Aorta (tissue), 5 donors: ENCODE results near the gene RXRA. TPM values are rescaled to one million over a fixed set of nuclear protein-coding genes. Genes with fewer than 3 reads are reported as not detected.

Experiments
- ATAC-seq: fragments of 200-7000 bp; cut with Tn5 transposase; one replicate; pipeline ENCODE4 v1.9.1; 2022; ENCODE audit warnings: moderate library complexity; ENCODE audit not compliant: low FRiP score
- DNase-seq, 2 donors: peaks; one replicate each; pipeline ENCODE4 v3.0.0-alpha.2; 2020
- H3K27ac ChIP-seq, 2 donors: one replicate each; pipeline ENCODE4 v1.5.1; 2013; ENCODE audit warnings: low read length in 2 of 2, mild to moderate bottlenecking in 2 of 2, moderate library complexity in 2 of 2, control low read depth in 1 of 2, inconsistent platforms in 1 of 2, low read depth in 1 of 2
- H3K27me3 ChIP-seq, 2 donors: one replicate each; pipeline ENCODE4 v1.6.1; 2013; ENCODE audit warnings: control low read depth in 1 of 2, low read length in 1 of 2, mild to moderate bottlenecking in 1 of 2, moderate library complexity in 1 of 2; ENCODE audit not compliant: insufficient read depth in 2 of 2, control insufficient read depth in 1 of 2
- H3K36me3 ChIP-seq, 2 donors: one replicate each; pipeline ENCODE4 v1.6.1; 2013; ENCODE audit warnings: control low read depth in 1 of 2, low read length in 1 of 2, mild to moderate bottlenecking in 1 of 2; ENCODE audit not compliant: insufficient read depth in 2 of 2, control insufficient read depth in 1 of 2
- H3K4me1 ChIP-seq, 2 donors: one replicate each; pipeline ENCODE4 v1.6.1; 2013; ENCODE audit warnings: low read length in 2 of 2, control low read depth in 1 of 2, mild to moderate bottlenecking in 1 of 2, moderate library complexity in 1 of 2; ENCODE audit not compliant: insufficient read depth in 2 of 2, control insufficient read depth in 1 of 2
- H3K4me3 ChIP-seq, 2 donors: one replicate each; pipeline ENCODE4 v1.5.1; 2013; ENCODE audit warnings: low read length in 2 of 2, control low read depth in 1 of 2, mild to moderate bottlenecking in 1 of 2
- H3K9me3 ChIP-seq: one replicate; pipeline ENCODE4 v1.6.1; 2013; ENCODE audit warnings: mild to moderate bottlenecking, low read length; ENCODE audit not compliant: control insufficient read depth
- WGBS, 2 donors: extraction: QIAGEN DNeasy Blood & Tissue Kit; methylation state at CpG; one replicate each; pipeline ENCODE4 v1.1.7; 2013; 5-methylcytosine and 5-hydroxymethylcytosine counted together
- intact Hi-C, 2 donors: fragments of 100-400 bp; cut with DNase I; formaldehyde crosslinking; loops; one replicate each; pipeline versions ENCODE4 v1.14.2 to v1.15.0; 2022
- polyA plus RNA-seq, 2 donors: library from polyadenylated mRNA; stranded (reverse); fragments of 200-250 nt; gene quantifications; one replicate each; pipeline ENCODE4 v1.2.3, GENCODE V29; 2013
- total RNA-seq, 2 donors: library from RNA; stranded (reverse); fragmentation: NEBNext Ultra II Directional; extraction: Animal tissue kit (Norgen Biotek cat#: 25700); gene quantifications; one replicate each; pipeline ENCODE4 v1.2.1, GENCODE V29; 2021
- donor health status: healthy with polysubstance abuse.
- donor health status: Bipolar disorder and iron deficiency.
- donor health status: DM: no; HTN: no; CAD: no.
- donor health status: DM: no; HTN: no; CAD: no.
- donor health status: DM: yes; HTN: yes; CAD: no.

The RXRA gene
- total and polyA plus RNA-seq, 4 donors, result 17.7 to 67.8 (median 32.7) TPM

- H3K36me3 ChIP-seq, result no peaks in the 10 kb centered on the region
- H3K27ac ChIP-seq, result no peak overlapping the region
- ATAC-seq (no peak), DNase-seq (no peak)
- 93 to 94% methylated on average over 16 of the region's 16 CpGs for WGBS, 2 donors
- H3K4me1 ChIP-seq, result peaks cover 0 to 8% of the 10 kb centered on the region in 2 donors
- no peaks in the 10 kb centered on the region for H3K9me3 ChIP-seq
- no peaks in the 10 kb centered on the region for H3K27me3 ChIP-seq
- no peak overlapping the region for H3K4me3 ChIP-seq
- intact Hi-C loops, result loop anchor here in 1 of 2 donors (5.0 to 10.0 kb wide), 3 partner anchors 36 to 71 kb away; partner anchors contain the start of gene RXRA
Observed at GRCh38 chr9:134363450-134363849, 37.2 kb downstream of the RXRA start.

- WGBS, 2 donors, result 86 to 88% methylated on average over 13 of the region's 13 CpGs
- DNase-seq, result no peak
- Histone ChIP-seq H3K27ac (no peak overlapping the region), H3K9me3 (no peaks in the 10 kb centered on the region), H3K4me1 (peaks cover 0 to 8% of the 10 kb centered on the region in 2 donors), H3K27me3 (no peaks in the 10 kb centered on the region), H3K4me3 (no peak overlapping the region), H3K36me3 (no peaks in the 10 kb centered on the region)
- intact Hi-C loops, result loop anchor here (5.0 to 10.0 kb wide), 3 partner anchors 37 to 70 kb away; partner anchors contain the start of gene RXRA (in 2 of the 2)
- no peak for ATAC-seq
Observed at GRCh38 chr9:134364391-134365114, 38.3 kb downstream of the RXRA start.

- Histone ChIP-seq H3K4me3 (no peak overlapping the region), H3K27ac (no peak overlapping the region), H3K4me1 (peaks cover 0 to 4% of the 10 kb centered on the region in 2 donors), H3K9me3 (no peaks in the 10 kb centered on the region), H3K36me3 (no peaks in the 10 kb centered on the region), H3K27me3 (no peaks in the 10 kb centered on the region)
- intact Hi-C loops, result loop anchor here (5.0 to 10.0 kb wide), 2 partner anchors 38 to 70 kb away; partner anchors contain the start of gene RXRA (in 1 of the 2)
- ATAC-seq, result no peak
- WGBS, 2 donors, result 92% methylated on average over 21 of the region's 21 CpGs
- no peak for DNase-seq
Observed at GRCh38 chr9:134365115-134365596, 38.9 kb downstream of the RXRA start.

- Histone ChIP-seq H3K27ac (peak overlapping the region in 1 of 2 donors; percentile 2), H3K4me1 (no peaks in the 10 kb centered on the region), H3K4me3 (no peak overlapping the region), H3K36me3 (no peaks in the 10 kb centered on the region), H3K9me3 (no peaks in the 10 kb centered on the region), H3K27me3 (no peaks in the 10 kb centered on the region)
- WGBS, 2 donors, result 18 to 19% methylated on average over 12 to 14 of the region's 14 CpGs
- intact Hi-C loops, result loop anchor here (5.0 to 10.0 kb wide), 2 partner anchors 39 to 69 kb away; partner anchors contain the start of gene RXRA (in 1 of the 2)
- DNase-seq, result peak in 1 of 2 donors; percentile 65
- peak; percentile 31 for ATAC-seq
Observed at GRCh38 chr9:134365791-134366222, 39.6 kb downstream of the RXRA start.

- Histone ChIP-seq H3K9me3 (no peaks in the 10 kb centered on the region), H3K36me3 (no peaks in the 10 kb centered on the region), H3K27me3 (no peaks in the 10 kb centered on the region), H3K4me3 (no peak overlapping the region), H3K4me1 (no peaks in the 10 kb centered on the region), H3K27ac (peak overlapping the region in 1 of 2 donors; percentile 2)
- ATAC-seq (peak; percentile 84), DNase-seq (peak; percentile 94 to 95)
- WGBS, 2 donors, result 24% methylated on average over 23 to 25 of the region's 25 CpGs
- intact Hi-C loops, result loop anchor here (5.0 to 10.0 kb wide), 2 partner anchors 39 to 68 kb away; partner anchors contain the start of gene RXRA (in 1 of the 2)
Observed at GRCh38 chr9:134366223-134367031, 40.2 kb downstream of the RXRA start.

- no peaks in the 10 kb centered on the region for H3K4me1 ChIP-seq
- no peaks in the 10 kb centered on the region for H3K27me3 ChIP-seq
- H3K4me3 ChIP-seq, result no peak overlapping the region
- no peaks in the 10 kb centered on the region for H3K9me3 ChIP-seq
- WGBS, 2 donors, result 92 to 96% methylated on average over 12 of the region's 12 CpGs
- no peaks in the 10 kb centered on the region for H3K36me3 ChIP-seq
- intact Hi-C loops, result loop anchor here (5.0 to 10.0 kb wide), 2 partner anchors 40 to 68 kb away; partner anchors contain the start of gene RXRA (in 1 of the 2)
- DNase-seq (no peak), ATAC-seq (no peak)
- H3K27ac ChIP-seq, result no peak overlapping the region
Observed at GRCh38 chr9:134367061-134367460, 40.8 kb downstream of the RXRA start.

- no peaks in the 10 kb centered on the region for H3K4me1 ChIP-seq
- intact Hi-C loops, result loop anchor here (5.0 to 10.0 kb wide), 2 partner anchors 41 to 67 kb away; partner anchors contain the start of gene RXRA (in 1 of the 2)
Observed at GRCh38 chr9:134367791-134368490, 41.7 kb downstream of the RXRA start.

GRCh38 chr9:134368571-134368970, 42.3 kb downstream of the RXRA start:
- no peaks in the 10 kb centered on the region for H3K4me1 ChIP-seq
- ATAC-seq, result no peak
- H3K27ac ChIP-seq, result no peak overlapping the region

More at GRCh38 chr9:134367791-134368490, 41.7 kb downstream of the RXRA start:
- no peak for ATAC-seq
- no peak overlapping the region for H3K4me3 ChIP-seq
- H3K27ac ChIP-seq, result no peak overlapping the region
- no peak for DNase-seq
- no peaks in the 10 kb centered on the region for H3K36me3 ChIP-seq
- H3K27me3 ChIP-seq, result no peaks in the 10 kb centered on the region
- H3K9me3 ChIP-seq, result no peaks in the 10 kb centered on the region
- 93% methylated on average over 19 of the region's 19 CpGs for WGBS, 2 donors

More at GRCh38 chr9:134368571-134368970, 42.3 kb downstream of the RXRA start:
- Histone ChIP-seq H3K4me3 (no peak overlapping the region), H3K27me3 (no peaks in the 10 kb centered on the region), H3K36me3 (no peaks in the 10 kb centered on the region), H3K9me3 (no peaks in the 10 kb centered on the region)
- intact Hi-C loops, result loop anchor here (5.0 to 10.0 kb wide), 2 partner anchors 41 to 66 kb away; partner anchors contain the start of gene RXRA (in 1 of the 2)
- no peak for DNase-seq
- WGBS, 2 donors, result 88 to 90% methylated on average over 3 of the region's 3 CpGs
